ENCODE results near the gene ERBIN.
"Not testable (repeated sequence)": the region's sequence is repeated elsewhere in the genome, so short reads cannot be mapped to it uniquely, and the experiment has no call there.

Gene ERBIN

DNA sequence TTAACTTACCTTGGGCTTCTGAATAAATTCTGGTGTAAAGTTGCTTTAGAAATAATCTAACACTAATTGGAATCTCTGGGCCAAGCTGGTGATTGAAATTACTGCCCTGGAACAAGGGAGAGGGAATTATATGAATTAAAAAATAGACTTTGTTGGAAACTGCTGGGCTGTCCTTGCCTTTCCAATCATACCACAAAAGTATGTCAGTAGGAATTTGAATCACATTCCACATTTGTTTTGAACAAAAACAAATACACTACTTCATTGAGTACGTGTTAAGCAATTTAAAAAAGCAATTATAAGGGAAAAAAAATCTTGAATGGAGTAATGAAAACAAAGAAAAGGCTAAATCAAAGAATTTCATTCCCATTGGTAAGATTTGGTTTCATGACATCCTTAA, 115.3 kb downstream of the ERBIN start:
- Histone ChIP-seq H3K27ac (ENCODE audit: low read depth, low read length, poor library complexity, severe bottlenecking) (no peak overlapping the region), H3K27me3 (ENCODE audit: insufficient read depth, low read length) (no peaks in the 10 kb centered on the region), H3K9me3 (ENCODE audit: low read length) (no peaks in the 10 kb centered on the region)

DNA sequence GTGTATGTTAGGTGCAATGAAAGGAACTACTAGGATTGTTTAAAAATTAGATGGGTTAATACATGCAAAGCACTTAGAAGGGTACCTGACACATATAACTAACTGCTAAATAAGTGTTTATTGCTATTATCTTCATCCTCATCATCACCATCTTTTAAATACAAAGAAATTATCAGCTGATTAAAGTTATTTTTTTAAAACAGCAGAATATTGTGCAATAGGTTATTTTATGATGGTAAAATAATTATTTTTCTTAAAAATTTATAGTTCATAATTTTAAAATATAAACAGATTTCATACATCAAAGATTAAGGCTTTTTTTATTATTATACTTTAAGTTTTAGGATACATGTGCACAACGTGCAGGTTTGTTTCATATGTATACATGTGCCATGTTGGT, 130.9 kb downstream of the ERBIN start:
- Histone ChIP-seq H3K9me3 (ENCODE audit: low read length) (no peaks in the 10 kb centered on the region), H3K27ac (ENCODE audit: low read depth, low read length, poor library complexity, severe bottlenecking) (no peak overlapping the region), H3K9ac (ENCODE audit: low read length) (no peak overlapping the region), H2AFZ (ENCODE audit: low read length) (no peak overlapping the region), H3K4me3 (ENCODE audit: low read depth, low read length, poor library complexity, severe bottlenecking) (no peak overlapping the region), H3K9me2 (ENCODE audit: low read depth, low read length) (no peaks in the 10 kb centered on the region), H3K4me2 (ENCODE audit: low read length) (no peak overlapping the region), H3K4me1 (ENCODE audit: insufficient read depth, low read length, severe bottlenecking) (no peaks in the 10 kb centered on the region), H3F3A (ENCODE audit: insufficient read depth, low read length) (no peaks in the 10 kb centered on the region), H3K27me3 (ENCODE audit: insufficient read depth, low read length) (no peaks in the 10 kb centered on the region), H4K20me1 (ENCODE audit: insufficient read depth, low read length) (no peaks in the 10 kb centered on the region), H3K79me2 (ENCODE audit: insufficient read depth, low read length) (peaks cover 10% of the 10 kb centered on the region), H3K36me3 (ENCODE audit: insufficient read depth, low read length) (peaks cover 44% of the 10 kb centered on the region)
- TF ChIP-seq EZH2 (IDR thresholded peaks at IDR 0.05; ENCODE audit: borderline replicate concordance, low read length) = no peak
- TF ChIP-seq, protein P1, sequence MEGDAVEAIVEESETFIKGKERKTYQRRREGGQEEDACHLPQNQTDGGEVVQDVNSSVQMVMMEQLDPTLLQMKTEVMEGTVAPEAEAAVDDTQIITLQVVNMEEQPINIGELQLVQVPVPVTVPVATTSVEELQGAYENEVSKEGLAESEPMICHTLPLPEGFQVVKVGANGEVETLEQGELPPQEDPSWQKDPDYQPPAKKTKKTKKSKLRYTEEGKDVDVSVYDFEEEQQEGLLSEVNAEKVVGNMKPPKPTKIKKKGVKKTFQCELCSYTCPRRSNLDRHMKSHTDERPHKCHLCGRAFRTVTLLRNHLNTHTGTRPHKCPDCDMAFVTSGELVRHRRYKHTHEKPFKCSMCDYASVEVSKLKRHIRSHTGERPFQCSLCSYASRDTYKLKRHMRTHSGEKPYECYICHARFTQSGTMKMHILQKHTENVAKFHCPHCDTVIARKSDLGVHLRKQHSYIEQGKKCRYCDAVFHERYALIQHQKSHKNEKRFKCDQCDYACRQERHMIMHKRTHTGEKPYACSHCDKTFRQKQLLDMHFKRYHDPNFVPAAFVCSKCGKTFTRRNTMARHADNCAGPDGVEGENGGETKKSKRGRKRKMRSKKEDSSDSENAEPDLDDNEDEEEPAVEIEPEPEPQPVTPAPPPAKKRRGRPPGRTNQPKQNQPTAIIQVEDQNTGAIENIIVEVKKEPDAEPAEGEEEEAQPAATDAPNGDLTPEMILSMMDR (IDR thresholded peaks at IDR 0.05; ENCODE audit: low read length) = no peak

More for the DNA sequence above, 115.3 kb downstream of the ERBIN start:
- Histone ChIP-seq H3K4me3 (ENCODE audit: low read depth, low read length, poor library complexity, severe bottlenecking) (no peak overlapping the region), H3K4me2 (ENCODE audit: low read length) (no peak overlapping the region), H3K9me2 (ENCODE audit: low read depth, low read length) (no peaks in the 10 kb centered on the region), H2AFZ (ENCODE audit: low read length) (no peak overlapping the region), H3K9ac (ENCODE audit: low read length) (no peak overlapping the region), H4K20me1 (ENCODE audit: insufficient read depth, low read length) (no peaks in the 10 kb centered on the region), H3K4me1 (ENCODE audit: insufficient read depth, low read length, severe bottlenecking) (no peaks in the 10 kb centered on the region), H3K36me3 (ENCODE audit: insufficient read depth, low read length) (peaks cover 95% of the 10 kb centered on the region), H3F3A (ENCODE audit: insufficient read depth, low read length) (no peaks in the 10 kb centered on the region), H3K79me2 (ENCODE audit: insufficient read depth, low read length) (no peaks in the 10 kb centered on the region)
- TF ChIP-seq EZH2 (IDR thresholded peaks at IDR 0.05; ENCODE audit: borderline replicate concordance, low read length) = no peak
- TF ChIP-seq, protein P1 (IDR thresholded peaks at IDR 0.05; ENCODE audit: low read length) = no peak

- not testable (repeated sequence) for H3K4me2 ChIP-seq (ENCODE audit: low read length); H3K4me1 ChIP-seq (ENCODE audit: insufficient read depth, low read length, severe bottlenecking); H3K27ac ChIP-seq (ENCODE audit: low read depth, low read length, poor library complexity, severe bottlenecking); H3K9ac ChIP-seq (ENCODE audit: low read length); H3K4me3 ChIP-seq (ENCODE audit: low read depth, low read length, poor library complexity, severe bottlenecking); H3K9me3 ChIP-seq (ENCODE audit: low read length); H3K27me3 ChIP-seq (ENCODE audit: insufficient read depth, low read length); H4K20me1 ChIP-seq (ENCODE audit: insufficient read depth, low read length); H3K79me2 ChIP-seq (ENCODE audit: insufficient read depth, low read length); H3F3A ChIP-seq (ENCODE audit: insufficient read depth, low read length); H2AFZ ChIP-seq (ENCODE audit: low read length); H3K9me2 ChIP-seq (ENCODE audit: low read depth, low read length)
- peaks cover 23% of the 10 kb centered on the region for H3K36me3 ChIP-seq (ENCODE audit: insufficient read depth, low read length)
Measured at GRCh38 chr5:66061320-66061719, 134.9 kb downstream of the ERBIN start.

- H3K9me2 ChIP-seq (ENCODE audit: low read depth, low read length); H4K20me1 ChIP-seq (ENCODE audit: insufficient read depth, low read length); H3K9me3 ChIP-seq (ENCODE audit: low read length); H3K4me1 ChIP-seq (ENCODE audit: insufficient read depth, low read length, severe bottlenecking); H3K4me3 ChIP-seq (ENCODE audit: low read depth, low read length, poor library complexity, severe bottlenecking); H3K4me2 ChIP-seq (ENCODE audit: low read length); H3K27ac ChIP-seq (ENCODE audit: low read depth, low read length, poor library complexity, severe bottlenecking); H3K79me2 ChIP-seq (ENCODE audit: insufficient read depth, low read length); H3F3A ChIP-seq (ENCODE audit: insufficient read depth, low read length); H2AFZ ChIP-seq (ENCODE audit: low read length); H3K27me3 ChIP-seq (ENCODE audit: insufficient read depth, low read length); H3K9ac ChIP-seq (ENCODE audit: low read length): not testable (repeated sequence)
- peaks cover 27% of the 10 kb centered on the region for H3K36me3 ChIP-seq (ENCODE audit: insufficient read depth, low read length)
Measured at GRCh38 chr5:66063061-66063460, 136.7 kb downstream of the ERBIN start.

Measured in OCI-LY1 (cell line).